Liver (tissue), 9 donors: ENCODE data around the gene POLN. TPM values are rescaled to one million over a fixed set of nuclear protein-coding genes. Genes with fewer than 3 reads are reported as not detected.

Experiments used
- DNase-seq: peaks from one replicate; pipeline ENCODE4 v3.0.0-alpha.2; 2017; ENCODE audit warnings: low spot score
- H3K27ac ChIP-seq, 2 donors: one replicate each; pipeline ENCODE4 v1.7.0; 2013; ENCODE audit warnings: inconsistent platforms in 2 of 2, low read length in 2 of 2, control low read depth in 1 of 2, low read depth in 1 of 2, mild to moderate bottlenecking in 1 of 2
- H3K27me3 ChIP-seq, 4 donors: one replicate each; pipeline versions ENCODE4 v1.6.1 to v1.7.0; 2013; ENCODE audit warnings: low read length in 3 of 4, inconsistent platforms in 1 of 4, mild to moderate bottlenecking in 1 of 4, moderate library complexity in 1 of 4; ENCODE audit not compliant: control insufficient read depth in 4 of 4, insufficient read depth in 4 of 4
- H3K36me3 ChIP-seq, 4 donors: one replicate each; pipeline versions ENCODE4 v1.6.1 to v1.7.0; 2013; ENCODE audit warnings: low read length in 3 of 4, mild to moderate bottlenecking in 3 of 4, low read depth in 1 of 4, moderate library complexity in 1 of 4; ENCODE audit not compliant: control insufficient read depth in 4 of 4, insufficient read depth in 3 of 4
- H3K4me1 ChIP-seq, 4 donors: one replicate each; pipeline versions ENCODE4 v1.6.1 to v1.7.0; 2013; ENCODE audit warnings: low read length in 3 of 4, mild to moderate bottlenecking in 3 of 4, moderate library complexity in 1 of 4; ENCODE audit not compliant: control insufficient read depth in 4 of 4, insufficient read depth in 4 of 4
- H3K4me3 ChIP-seq, 3 donors: one replicate each; pipeline versions ENCODE4 v1.6.1 to v1.7.0; 2013; ENCODE audit warnings: low read length in 3 of 3, control low read depth in 1 of 3, low read depth in 1 of 3, mild to moderate bottlenecking in 1 of 3
- H3K9ac ChIP-seq, 2 donors: one replicate each; pipeline ENCODE4 v1.7.0; 2013; ENCODE audit warnings: low read length in 2 of 2, mild to moderate bottlenecking in 2 of 2, moderate library complexity in 2 of 2, control low read depth in 1 of 2, low read depth in 1 of 2
- H3K9me3 ChIP-seq, 4 donors: one replicate each; pipeline versions ENCODE4 v1.6.1 to v1.7.0; 2013; ENCODE audit warnings: low read length in 3 of 4; ENCODE audit not compliant: control insufficient read depth in 4 of 4
- ATF3 ChIP-seq: IDR thresholded peaks from 2 replicates; pipeline ENCODE4 v1.6.1; 2016; ENCODE audit warnings: antibody characterized with exemption
- CTCF ChIP-seq: fragments of 150-350 bp; IDR thresholded peaks from 2 replicates; pipeline ENCODE4 v1.5.1; 2017; ENCODE audit warnings: improper control_type of control experiment, low read depth, low read length; ENCODE audit not compliant: missing input control
- GABPA ChIP-seq, 2 donors: IDR thresholded peaks in 1 of 2; conservative IDR thresholded peaks in 1 of 2; 2 replicates each; pipeline ENCODE4 v1.6.1; 2016; ENCODE audit warnings: antibody characterized with exemption in 2 of 2, mild to moderate bottlenecking in 1 of 2, moderate library complexity in 1 of 2
- HNF4A ChIP-seq, 2 donors: conservative IDR thresholded peaks; 2 replicates each; pipeline ENCODE4 v1.6.1; 2016; ENCODE audit warnings: antibody characterized with exemption in 2 of 2, mild to moderate bottlenecking in 2 of 2
- HNF4G ChIP-seq: IDR thresholded peaks from 2 replicates; pipeline ENCODE4 v1.6.1; 2016; ENCODE audit warnings: antibody characterized with exemption
- JUND ChIP-seq, 2 donors: IDR thresholded peaks; 2 replicates each; pipeline ENCODE4 v1.6.1; 2016; ENCODE audit warnings: antibody characterized with exemption in 2 of 2
- MAX ChIP-seq: IDR thresholded peaks from 2 replicates; pipeline ENCODE4 v1.6.1; 2016; ENCODE audit warnings: antibody characterized with exemption
- NR2F2 ChIP-seq: IDR thresholded peaks from 2 replicates; pipeline ENCODE4 v1.6.1; 2016; ENCODE audit warnings: antibody characterized with exemption
- RAD21 ChIP-seq, 2 donors: IDR thresholded peaks; 2 replicates each; pipeline ENCODE4 v1.6.1; 2016; ENCODE audit warnings: antibody characterized with exemption in 2 of 2, mild to moderate bottlenecking in 2 of 2
- REST ChIP-seq: IDR thresholded peaks from 2 replicates; pipeline ENCODE4 v1.6.1; 2016; ENCODE audit warnings: antibody characterized with exemption, mild to moderate bottlenecking
- SP1 ChIP-seq: IDR thresholded peaks from 2 replicates; pipeline ENCODE4 v1.6.1; 2018; ENCODE audit warnings: antibody characterized with exemption, mild to moderate bottlenecking
- TAF1 ChIP-seq: conservative IDR thresholded peaks from 2 replicates; pipeline ENCODE4 v1.6.1; 2016; ENCODE audit warnings: antibody characterized with exemption, mild to moderate bottlenecking
- YY1 ChIP-seq: IDR thresholded peaks from 2 replicates; pipeline ENCODE4 v1.6.1; 2016; ENCODE audit warnings: antibody characterized with exemption, mild to moderate bottlenecking
- ZBTB33 ChIP-seq: IDR thresholded peaks from 2 replicates; pipeline ENCODE4 v1.6.1; 2016; ENCODE audit warnings: antibody characterized with exemption
- WGBS: extraction: QIAGEN DNeasy Blood & Tissue Kit; methylation state at CpG from one replicate; pipeline ENCODE4 v1.1.7; 2013; 5-methylcytosine and 5-hydroxymethylcytosine counted together
- polyA plus RNA-seq, 2 donors: library from polyadenylated mRNA; stranded (reverse) in 1 of 2; unstranded in 1 of 2; fragments of 200-250 nt in 1 of 2; fragments of >200 nt in 1 of 2; fragmentation: Nextera tagmentation in 1 of 2; extraction: Ambion mirVana in 1 of 2; gene quantifications; one replicate each; pipeline versions ENCODE4 v1.2.1 to v1.2.3, GENCODE V29; 2013 to 2015
- total RNA-seq, 2 donors: library from RNA; depleted of rRNA; stranded (reverse); fragments of >200 nt; gene quantifications; one replicate each; pipeline ENCODE4 v1.2.3, GENCODE V29; 2014
- donor health status: healthy.
- donor health status: healthy.
- donor health status: healthy.
- donor health status: healthy.
- donor health status: healthy.

POLN gene
- total and polyA plus RNA-seq, 4 donors, result 0.44 to 2.3 (median 1.4) TPM

GRCh38 chr4:2259541-2260343, 17.8 kb upstream of the POLN start:
- no peak for DNase-seq
- H3K36me3 ChIP-seq, result peaks cover 0 to 8% (median 4%) of the 10 kb centered on the region in 4 donors
- H3K27ac ChIP-seq, result no peak overlapping the region
- TF ChIP-seq MAX (no peak), JUND (IDR thresholded peaks at IDR 0.05) (no peak), NR2F2 (no peak), RAD21 (IDR thresholded peaks at IDR 0.05) (no peak), YY1 (no peak), GABPA (IDR thresholded peaks at IDR 0.05 in 1 of 2, conservative IDR thresholded peaks at IDR 0.05 in 1 of 2) (no peak), ATF3 (no peak), TAF1 (no peak), ZBTB33 (no peak), SP1 (no peak), HNF4G (no peak), REST (no peak)
- WGBS, result 87% methylated on average over 15 of the region's 15 CpGs
- H3K4me1 ChIP-seq, result peaks cover 11 to 48% (median 22%) of the 10 kb centered on the region in 4 donors
- no peaks in the 10 kb centered on the region for H3K9me3 ChIP-seq
- no peaks in the 10 kb centered on the region for H3K27me3 ChIP-seq
- H3K9ac ChIP-seq, result no peak overlapping the region
- H3K4me3 ChIP-seq, result peak overlapping the region in 1 of 3 donors; percentile 89

- Histone ChIP-seq H3K9me3 (no peaks in the 10 kb centered on the region), H3K4me3 (no peak overlapping the region), H3K36me3 (peaks cover 0 to 13% (median 6%) of the 10 kb centered on the region in 4 donors), H3K9ac (no peak overlapping the region), H3K27ac (no peak overlapping the region), H3K4me1 (peaks cover 11 to 48% (median 22%) of the 10 kb centered on the region in 4 donors), H3K27me3 (no peaks in the 10 kb centered on the region)
- DNase-seq, result no peak
- WGBS, result 77% methylated on average over 13 of the region's 13 CpGs
- TF ChIP-seq YY1, result no peak
- no peak for TF ChIP-seq TAF1
- TF ChIP-seq GABPA (IDR thresholded peaks at IDR 0.05 in 1 of 2, conservative IDR thresholded peaks at IDR 0.05 in 1 of 2), result no peak
- TF ChIP-seq HNF4A (conservative IDR thresholded peaks at IDR 0.05), result no peak
- TF ChIP-seq CTCF, result no peak
- no peak for TF ChIP-seq SP1
Measured at GRCh38 chr4:2259036-2259540, 17.2 kb upstream of the POLN start.
